Cardiac muscle cell (in vitro differentiated cells and primary cell): ENCODE results near the gene UBA1. TPM values are rescaled to one million over a fixed set of nuclear protein-coding genes. Genes with fewer than 3 reads are reported as not detected.

ENCODE experiments used
- DNase-seq, 2 donors: peaks; one replicate each; pipeline versions ENCODE4 v3.0.0 to v3.0.0-alpha.2; 2010 to 2017; ENCODE audit warnings: low read depth in 1 of 2, low spot score in 1 of 2
- H3K27ac ChIP-seq: fragments of 200-600 bp; sonication (generic); 2 replicates; pipeline ENCODE4 v1.5.1; 2016
- H3K27me3 ChIP-seq: fragments of 200-600 bp; sonication (generic); 2 replicates; pipeline ENCODE4 v1.6.0; 2016; ENCODE audit warnings: control low read depth
- H3K36me3 ChIP-seq: fragments of 200-600 bp; sonication (generic); 2 replicates; pipeline ENCODE4 v1.5.1; 2016; ENCODE audit warnings: control low read depth
- H3K4me1 ChIP-seq: fragments of 200-600 bp; sonication (generic); 2 replicates; pipeline ENCODE4 v1.8.1; 2017; ENCODE audit warnings: low read depth, mild to moderate bottlenecking, mixed run types
- H3K4me3 ChIP-seq: fragments of 200-600 bp; sonication (generic); 2 replicates; pipeline ENCODE4 v1.5.1; 2016; ENCODE audit warnings: mild to moderate bottlenecking
- H3K9me3 ChIP-seq: fragments of 200-600 bp; sonication (generic); 2 replicates; pipeline ENCODE4 v1.5.1; 2017; ENCODE audit warnings: low read depth, mild to moderate bottlenecking, control low read depth
- polyA plus RNA-seq: library from polyadenylated mRNA; unstranded; fragments of >200 nt; fragmentation: Nextera tagmentation; extraction: Ambion mirVana; gene quantifications from 2 replicates; pipeline ENCODE4 v1.2.1, GENCODE V29; 2016
- total RNA-seq: library from RNA; depleted of rRNA; stranded (reverse); fragments of >200 nt; gene quantifications from 2 replicates; pipeline ENCODE4 v1.2.3, GENCODE V29; 2016
- TF ChIP-seq, protein P1 (sequence below): IDR thresholded peaks from 2 replicates; pipeline ENCODE4 v1.5.1; 2012; ENCODE audit warnings: low read depth, mild to moderate bottlenecking, low read length

UBA1 gene
- total and polyA plus RNA-seq, 2 experiments from 2014 or later = 280 to 386 TPM

DNA sequence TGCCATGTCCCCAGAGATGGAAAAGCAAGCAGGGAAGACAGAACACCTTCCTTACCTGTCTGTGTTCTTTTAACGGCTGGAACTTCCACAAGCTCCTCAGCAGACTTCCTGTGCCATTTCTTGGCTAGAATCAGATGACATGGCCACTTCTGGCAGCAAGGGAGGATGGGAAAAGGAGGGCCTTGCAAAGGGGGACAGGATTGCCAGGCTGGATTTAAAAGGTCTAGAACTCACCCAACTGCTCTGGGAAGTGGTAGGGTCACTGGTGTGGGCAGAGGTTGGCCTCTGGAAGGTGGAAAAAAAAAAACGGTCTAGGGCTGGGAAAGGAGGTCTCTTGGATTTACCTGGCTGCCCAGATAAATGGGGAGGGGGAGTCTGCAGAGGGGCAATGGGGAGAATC is 37.5 kb downstream of the UBA1 start:
- H3K27me3 ChIP-seq = no peaks in the 10 kb centered on the region

DNA sequence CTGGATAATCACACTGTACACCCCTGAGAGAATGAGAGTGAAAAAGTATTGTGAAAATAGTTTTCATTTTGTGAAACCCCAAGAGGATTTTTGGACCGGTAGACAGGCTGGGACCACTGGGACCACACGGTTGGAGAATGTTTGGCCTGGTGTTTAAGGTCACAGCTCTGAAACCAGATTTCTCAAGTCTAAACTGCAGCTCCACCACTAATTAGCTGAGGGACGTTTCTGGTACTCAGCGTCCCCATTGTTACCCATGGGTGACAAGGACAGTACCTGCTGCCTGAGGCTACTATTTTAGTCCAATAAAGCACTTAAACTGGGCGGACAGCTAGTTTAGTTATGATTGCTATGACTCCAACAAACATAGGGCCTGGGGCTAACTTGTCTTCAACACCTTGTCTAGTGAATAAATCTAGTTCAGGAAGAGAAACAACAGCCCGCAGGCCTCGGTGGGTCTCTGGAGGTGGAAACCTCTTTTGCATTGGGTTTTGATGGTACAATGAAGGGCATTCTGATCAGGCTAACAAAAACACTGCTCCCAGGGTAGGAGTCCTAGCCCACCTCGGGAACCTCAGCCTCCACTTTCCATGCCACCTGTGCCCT is 38.7 kb downstream of the UBA1 start:
- H3K9me3 ChIP-seq = no peaks in the 10 kb centered on the region

More for the DNA sequence above, 37.5 kb downstream of the UBA1 start:
- TF ChIP-seq, protein P1, sequence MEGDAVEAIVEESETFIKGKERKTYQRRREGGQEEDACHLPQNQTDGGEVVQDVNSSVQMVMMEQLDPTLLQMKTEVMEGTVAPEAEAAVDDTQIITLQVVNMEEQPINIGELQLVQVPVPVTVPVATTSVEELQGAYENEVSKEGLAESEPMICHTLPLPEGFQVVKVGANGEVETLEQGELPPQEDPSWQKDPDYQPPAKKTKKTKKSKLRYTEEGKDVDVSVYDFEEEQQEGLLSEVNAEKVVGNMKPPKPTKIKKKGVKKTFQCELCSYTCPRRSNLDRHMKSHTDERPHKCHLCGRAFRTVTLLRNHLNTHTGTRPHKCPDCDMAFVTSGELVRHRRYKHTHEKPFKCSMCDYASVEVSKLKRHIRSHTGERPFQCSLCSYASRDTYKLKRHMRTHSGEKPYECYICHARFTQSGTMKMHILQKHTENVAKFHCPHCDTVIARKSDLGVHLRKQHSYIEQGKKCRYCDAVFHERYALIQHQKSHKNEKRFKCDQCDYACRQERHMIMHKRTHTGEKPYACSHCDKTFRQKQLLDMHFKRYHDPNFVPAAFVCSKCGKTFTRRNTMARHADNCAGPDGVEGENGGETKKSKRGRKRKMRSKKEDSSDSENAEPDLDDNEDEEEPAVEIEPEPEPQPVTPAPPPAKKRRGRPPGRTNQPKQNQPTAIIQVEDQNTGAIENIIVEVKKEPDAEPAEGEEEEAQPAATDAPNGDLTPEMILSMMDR = no peak
- H3K4me3 ChIP-seq = no peak overlapping the region
- peaks cover 4% of the 10 kb centered on the region for H3K4me1 ChIP-seq
- H3K27ac ChIP-seq = no peak overlapping the region
- no peaks in the 10 kb centered on the region for H3K9me3 ChIP-seq
- H3K36me3 ChIP-seq = peaks cover 28% of the 10 kb centered on the region
- DNase-seq = no peak

DNA sequence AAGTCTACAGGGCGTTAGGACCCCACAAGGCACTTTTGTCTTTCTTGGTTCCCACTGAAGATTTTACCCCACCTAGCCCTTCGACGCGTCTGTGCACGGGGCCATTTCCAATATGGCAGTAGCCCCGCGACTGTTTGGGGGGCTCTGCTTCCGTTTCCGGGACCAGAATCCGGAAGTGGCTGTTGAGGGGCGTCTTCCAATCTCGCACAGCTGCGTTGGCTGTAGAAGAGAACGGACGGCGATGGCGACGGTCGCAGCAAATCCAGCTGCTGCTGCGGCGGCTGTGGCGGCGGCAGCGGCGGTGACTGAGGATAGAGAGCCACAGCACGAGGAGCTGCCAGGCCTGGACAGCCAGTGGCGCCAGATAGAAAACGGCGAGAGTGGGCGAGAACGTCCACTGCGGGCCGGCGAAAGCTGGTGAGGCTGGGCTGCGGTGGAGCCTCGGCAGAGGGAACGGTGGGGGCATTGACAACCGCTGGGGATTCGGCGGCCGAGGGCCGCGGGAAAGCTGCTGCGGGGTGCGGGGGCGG is 39.2 kb downstream of the UBA1 start, which contains the start of gene USP11:
USP11 (plus strand) TSS at position 207 of the 530 bp plus-strand sequence; CDS start at position 242, 35 bp downstream.
- H3K27ac ChIP-seq = peak within 1 kb of the TSS; percentile 96
- peak; percentile 61 to 75 for DNase-seq
- no peaks in the 10 kb centered on the region for H3K27me3 ChIP-seq
- H3K9me3 ChIP-seq = no peaks in the 10 kb centered on the region
- peaks cover 7% of the 10 kb centered on the region for H3K4me1 ChIP-seq
- H3K4me3 ChIP-seq = peak within 1 kb of the TSS; percentile 84
- TF ChIP-seq, protein P1 = no peak
- H3K36me3 ChIP-seq = peaks cover 11% of the 10 kb centered on the region

More for the DNA sequence above, 38.7 kb downstream of the UBA1 start:
- TF ChIP-seq, protein P1 = no peak
- Histone ChIP-seq H3K27me3 (no peaks in the 10 kb centered on the region), H3K27ac (peak overlapping the region; percentile 96), H3K36me3 (peaks cover 17% of the 10 kb centered on the region), H3K4me1 (peaks cover 5% of the 10 kb centered on the region), H3K4me3 (peak overlapping the region; percentile 84)
- DNase-seq = no peak

DNA sequence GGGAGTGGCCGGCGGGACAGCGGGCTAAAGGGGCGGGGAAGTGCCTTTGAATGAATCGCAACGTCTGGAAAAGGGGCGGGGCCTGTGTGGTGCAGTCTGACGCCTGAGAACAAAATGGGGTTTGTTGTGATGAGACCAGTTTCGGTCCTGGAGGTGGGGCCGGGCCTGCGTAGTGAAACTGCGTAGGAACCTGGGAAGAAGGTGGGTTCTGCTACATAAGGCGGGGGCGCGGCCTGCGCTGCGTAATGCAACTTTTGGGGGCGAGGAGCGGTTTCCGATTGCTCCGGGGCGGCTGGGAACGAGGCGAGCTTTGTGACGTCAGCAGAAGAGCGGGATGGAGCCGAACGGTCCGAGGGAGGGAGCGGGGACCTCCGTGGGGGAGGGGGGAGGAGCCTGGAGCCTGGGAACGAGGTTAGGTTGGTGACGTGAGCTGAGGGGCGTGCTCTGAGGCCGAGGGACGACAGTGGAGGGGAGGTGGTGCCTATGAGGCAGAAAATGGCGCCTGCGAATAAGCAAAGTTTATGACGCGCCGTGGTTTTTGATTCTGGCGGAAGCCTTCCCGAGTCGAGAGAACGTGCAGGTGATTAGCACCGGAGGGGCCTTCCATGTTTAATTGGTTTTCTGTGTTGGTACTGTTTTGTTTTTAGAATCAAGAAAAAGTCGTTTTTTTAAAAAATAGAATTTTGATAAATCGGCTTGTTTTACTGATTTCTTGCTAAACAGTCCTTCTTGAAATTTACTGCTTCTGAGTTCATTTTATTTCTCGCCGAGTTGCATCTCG is 39.9 kb downstream of the UBA1 start:
- TF ChIP-seq, protein P1 = no peak
- Histone ChIP-seq H3K4me3 (peak overlapping the region; percentile 84), H3K27me3 (no peaks in the 10 kb centered on the region), H3K27ac (peak overlapping the region; percentile 96), H3K9me3 (no peaks in the 10 kb centered on the region), H3K36me3 (peaks cover 4% of the 10 kb centered on the region), H3K4me1 (peaks cover 7% of the 10 kb centered on the region)
- peak; percentile 97 to 98 for DNase-seq

DNA sequence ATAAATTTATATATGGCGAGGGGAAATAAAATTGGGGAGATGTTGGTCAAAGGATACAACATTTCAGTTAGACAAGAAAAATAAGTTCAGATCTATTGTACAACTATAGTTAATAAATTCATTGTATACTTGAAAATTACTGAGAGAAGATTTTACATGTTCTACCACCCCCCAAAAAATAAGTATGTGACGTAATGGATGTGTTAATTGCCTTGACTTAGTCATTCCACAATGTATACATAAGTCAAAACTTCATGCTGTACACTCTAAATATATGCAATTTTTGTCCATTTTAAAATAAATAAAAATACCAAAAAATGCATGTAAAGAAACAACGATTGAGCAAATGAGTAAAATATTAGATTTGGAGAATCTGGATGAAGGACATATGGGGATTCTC is 41.0 kb downstream of the UBA1 start:
- H3K27me3 ChIP-seq = no peaks in the 10 kb centered on the region
- H3K4me1 ChIP-seq = peaks cover 7% of the 10 kb centered on the region
- peaks cover under 1% of the 10 kb centered on the region for H3K36me3 ChIP-seq
- H3K4me3 ChIP-seq = peak overlapping the region; percentile 84
- H3K9me3 ChIP-seq = no peaks in the 10 kb centered on the region
- DNase-seq = peak in 1 of 2 donors; percentile 19
- TF ChIP-seq, protein P1 = no peak
- peak overlapping the region; percentile 96 for H3K27ac ChIP-seq
